ENCODE measurements around the gene BICC1. TPM values are rescaled to one million over a fixed set of nuclear protein-coding genes. Genes with fewer than 3 reads are reported as not detected.

BICC1 gene
- total RNA-seq, 1 experiment from 2014 or later = 0.57 TPM

DNA sequence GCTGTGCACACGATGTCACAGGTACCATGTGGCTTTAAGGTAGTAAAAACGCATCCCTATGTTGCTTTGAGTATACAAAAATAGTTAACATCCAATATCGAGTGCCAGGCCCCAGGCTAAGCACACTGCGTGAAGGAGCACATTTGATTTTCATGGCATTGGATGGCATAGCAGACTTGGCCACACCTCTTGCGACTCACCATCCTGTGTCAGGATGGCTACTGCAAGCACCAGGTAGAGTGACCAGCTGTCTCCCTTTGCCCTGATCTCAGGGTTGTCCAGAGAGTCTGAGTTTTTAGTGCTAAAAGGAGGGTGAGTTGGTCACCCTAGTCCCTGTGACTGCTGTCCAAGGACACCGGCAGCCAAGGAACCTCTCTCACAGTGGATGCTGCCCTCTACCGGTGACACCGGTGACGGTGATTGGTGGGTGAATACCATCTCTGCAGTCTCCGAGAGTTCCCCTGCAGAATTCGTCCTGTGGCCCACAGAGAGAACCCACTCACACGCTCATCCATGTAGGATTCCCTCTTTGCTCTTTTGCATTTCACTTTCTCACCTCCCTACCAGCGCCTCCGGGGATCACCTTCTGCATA is 76.1 kb downstream of the BICC1 start:
- Histone ChIP-seq H3K4me1 (ENCODE audit: insufficient read depth, low read length) (no peaks in the 10 kb centered on the region), H3K79me2 (ENCODE audit: insufficient read depth, low read length) (no peaks in the 10 kb centered on the region), H3K14ac (ENCODE audit: insufficient read depth, low read length) (no peak overlapping the region), H3K9ac (ENCODE audit: extremely low read depth, insufficient read length, low read length) (no peak overlapping the region), H2AFZ (ENCODE audit: low read length) (no peak overlapping the region), H3K56ac (ENCODE audit: insufficient read length, low read depth, low read length) (no peak overlapping the region), H3K23ac (ENCODE audit: insufficient read length, low read depth, low read length) (no peak overlapping the region), H4K91ac (ENCODE audit: insufficient read length, low read depth, low read length) (no peak overlapping the region), H2BK20ac (ENCODE audit: low read depth, low read length, poor library complexity, severe bottlenecking) (no peak overlapping the region), H3T11ph (ENCODE audit: low read length) (no peak overlapping the region), H2AK5ac (ENCODE audit: insufficient read length, low read length) (no peak overlapping the region), H3K9me3 (ENCODE audit: control insufficient read depth, low read depth, low read length) (no peaks in the 10 kb centered on the region), H4K20me1 (ENCODE audit: control insufficient read depth, insufficient read depth, insufficient read length) (no peaks in the 10 kb centered on the region), H3K27ac (ENCODE audit: insufficient read length, low read depth, low read length) (no peak overlapping the region), H4K5ac (ENCODE audit: insufficient read length, low read depth, low read length) (no peak overlapping the region), H2BK15ac (ENCODE audit: low read depth, low read length) (no peak overlapping the region), H2BK120ac (ENCODE audit: low read depth, low read length, poor library complexity, severe bottlenecking) (no peak overlapping the region), H2BK12ac (ENCODE audit: insufficient read length, low read depth, low read length) (no peak overlapping the region), H3K18ac (ENCODE audit: insufficient read length, low read depth, low read length) (no peak overlapping the region), H3K4ac (ENCODE audit: low read depth, low read length) (no peak overlapping the region), H3K79me1 (ENCODE audit: insufficient read depth, low read depth, low read length, poor library complexity, severe bottlenecking) (no peaks in the 10 kb centered on the region), H4K8ac (replicated peaks; ENCODE audit: insufficient read length, low read depth, low read length) (no peak overlapping the region), H3K4me2 (ENCODE audit: insufficient read depth, insufficient read length, low read length) (no peak overlapping the region), H2BK5ac (ENCODE audit: insufficient read length, low read length) (no peak overlapping the region), H3K23me2 (ENCODE audit: insufficient read length, low read depth, low read length, poor library complexity, severe bottlenecking) (no peaks in the 10 kb centered on the region), H3K27me3 (ENCODE audit: insufficient read depth, low read length) (no peaks in the 10 kb centered on the region)
- peak; percentile 62 for DNase-seq
- H3K4me1 Mint-ChIP-seq = peaks cover 0 to 4% of the 10 kb centered on the region in 2 experiments; a peak in 1 of 4 replicates
- WGBS (ENCODE audit: extremely low coverage, insufficient read length, low lambda C conversion rate) = no CpG with 5 or more reads among the region's 14 CpGs
- no peak overlapping the region for H3K27ac Mint-ChIP-seq
- no peaks in the 10 kb centered on the region; the same call in 1 of the 2 replicates for H3K27me3 Mint-ChIP-seq (ENCODE audit: low read depth)
- TF ChIP-seq, protein P1, sequence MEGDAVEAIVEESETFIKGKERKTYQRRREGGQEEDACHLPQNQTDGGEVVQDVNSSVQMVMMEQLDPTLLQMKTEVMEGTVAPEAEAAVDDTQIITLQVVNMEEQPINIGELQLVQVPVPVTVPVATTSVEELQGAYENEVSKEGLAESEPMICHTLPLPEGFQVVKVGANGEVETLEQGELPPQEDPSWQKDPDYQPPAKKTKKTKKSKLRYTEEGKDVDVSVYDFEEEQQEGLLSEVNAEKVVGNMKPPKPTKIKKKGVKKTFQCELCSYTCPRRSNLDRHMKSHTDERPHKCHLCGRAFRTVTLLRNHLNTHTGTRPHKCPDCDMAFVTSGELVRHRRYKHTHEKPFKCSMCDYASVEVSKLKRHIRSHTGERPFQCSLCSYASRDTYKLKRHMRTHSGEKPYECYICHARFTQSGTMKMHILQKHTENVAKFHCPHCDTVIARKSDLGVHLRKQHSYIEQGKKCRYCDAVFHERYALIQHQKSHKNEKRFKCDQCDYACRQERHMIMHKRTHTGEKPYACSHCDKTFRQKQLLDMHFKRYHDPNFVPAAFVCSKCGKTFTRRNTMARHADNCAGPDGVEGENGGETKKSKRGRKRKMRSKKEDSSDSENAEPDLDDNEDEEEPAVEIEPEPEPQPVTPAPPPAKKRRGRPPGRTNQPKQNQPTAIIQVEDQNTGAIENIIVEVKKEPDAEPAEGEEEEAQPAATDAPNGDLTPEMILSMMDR (conservative IDR thresholded peaks at IDR 0.05) = peak; percentile 69
- peaks cover 0 to 2% of the 10 kb centered on the region in 2 experiments; a peak in 1 of 5 replicates for H3K9me3 Mint-ChIP-seq
- H3K36me3 Mint-ChIP-seq (ENCODE audit: insufficient read depth in 1 of 3, low read depth in 3 of 3) = no peaks in the 10 kb centered on the region
- no peak overlapping the region for H3K4me3 Mint-ChIP-seq

Data from H9 (cell line).